CD4-positive, alpha-beta T cell (primary cell): Measurements from ENCODE around the gene CXCL16. TPM values are rescaled to one million over a fixed set of nuclear protein-coding genes. Genes with fewer than 3 reads are reported as not detected.

ENCODE experiments used
- ATAC-seq: fragments of 200-7000 bp; cut with Tn5 transposase; one replicate; pipeline ENCODE4 v1.10.0; 2022; ENCODE audit warnings: mild to moderate bottlenecking; ENCODE audit not compliant: poor library complexity
- CTCF ChIA-PET: fragments of 350-600 bp; sonication (Branson Sonifier 250); formaldehyde crosslinking; loops from one replicate; lab custom pipeline; 2021; ENCODE audit warnings: antibody characterized with exemption, inconsistent platforms; lab: Charles Lee
- POLR2A ChIA-PET: fragments of 350-600 bp; sonication (Branson Sonifier 250); formaldehyde crosslinking; loops from one replicate; lab custom pipeline; 2021; ENCODE audit warnings: antibody characterized with exemption, inconsistent platforms; lab: Charles Lee
- DNase-seq, 14 experiments: peaks; one replicate each; pipeline ENCODE4 v3.0.0-alpha.2; 2013 to 2020; ENCODE audit warnings: mixed read lengths in 2 of 14
- H3K27ac ChIP-seq, 2 donors: one replicate each; pipeline versions ENCODE4 v1.5.1 to v1.7.0; 2013; ENCODE audit warnings: low read length in 2 of 2, low read depth in 1 of 2, mild to moderate bottlenecking in 1 of 2
- H3K27me3 ChIP-seq, 2 experiments: 1 replicate in 1 of 2; 2 replicates in 1 of 2; pipeline versions ENCODE4 v1.6.1 to v1.7.0; 2013; ENCODE audit warnings: low read length in 2 of 2, control low read depth in 1 of 2, mild to moderate bottlenecking in 1 of 2, moderate library complexity in 1 of 2; ENCODE audit not compliant: insufficient read depth in 2 of 2, control insufficient read depth in 1 of 2
- H3K36me3 ChIP-seq: one replicate; pipeline ENCODE4 v1.6.1; 2013; ENCODE audit warnings: low read length, control low read depth; ENCODE audit not compliant: insufficient read depth
- H3K4me1 ChIP-seq: one replicate; pipeline ENCODE4 v1.6.1; 2013; ENCODE audit warnings: low read length, control low read depth; ENCODE audit not compliant: insufficient read depth
- H3K4me3 ChIP-seq: one replicate; pipeline ENCODE4 v1.5.1; 2013; ENCODE audit warnings: mild to moderate bottlenecking, low read length, moderate library complexity
- H3K9me3 ChIP-seq, 2 experiments: 1 replicate in 1 of 2; 2 replicates in 1 of 2; pipeline versions ENCODE4 v1.6.1 to v1.7.0; 2013; ENCODE audit warnings: low read length in 2 of 2, mild to moderate bottlenecking in 2 of 2, control low read depth in 1 of 2, moderate library complexity in 1 of 2; ENCODE audit not compliant: control insufficient read depth in 1 of 2, insufficient read depth in 1 of 2
- H3K27ac Mint-ChIP-seq: one replicate; pipeline ENCODE4 v1.8.0; 2020; ENCODE audit warnings: mixed read lengths
- H3K27me3 Mint-ChIP-seq: one replicate; pipeline ENCODE4 v1.8.0; 2021; ENCODE audit warnings: mixed read lengths
- H3K36me3 Mint-ChIP-seq: one replicate; pipeline ENCODE4 v1.8.0; 2021; ENCODE audit warnings: low read depth, mixed read lengths
- H3K4me1 Mint-ChIP-seq: one replicate; pipeline ENCODE4 v1.8.0; 2021; ENCODE audit warnings: low read depth, mixed read lengths
- H3K4me3 Mint-ChIP-seq: one replicate; pipeline ENCODE4 v1.8.0; 2020; ENCODE audit warnings: mild to moderate bottlenecking, mixed read lengths
- H3K9me3 Mint-ChIP-seq: one replicate; pipeline ENCODE4 v1.8.0; 2020; ENCODE audit warnings: mixed read lengths
- intact Hi-C, 2 experiments: fragments of 100-400 bp; cut with DNase I in 1 of 2; cut with micrococcal nuclease in 1 of 2; formaldehyde crosslinking; loops; one replicate each; pipeline versions ENCODE4 v1.15.1 to v1.9.0; 2023 to 2025; cut with DNase I, micrococcal nuclease
- total RNA-seq, 174 experiments: library from RNA in 2 of 174; stranded (reverse) in 2 of 174; gene quantifications; one replicate each; pipeline ENCODE4 v1.2.3 and lab custom pipeline; 2021 to 2026
- TF ChIP-seq, protein P1 (sequence below): fragments of 200-600 bp; IDR thresholded peaks from one replicate; pipeline ENCODE4 v1.8.0; 2022; ENCODE audit warnings: antibody characterized with exemption, mild to moderate bottlenecking

Gene CXCL16
- total RNA-seq, 2 experiments from 2014 or later = 24.8 to 25.8 TPM

DNA sequence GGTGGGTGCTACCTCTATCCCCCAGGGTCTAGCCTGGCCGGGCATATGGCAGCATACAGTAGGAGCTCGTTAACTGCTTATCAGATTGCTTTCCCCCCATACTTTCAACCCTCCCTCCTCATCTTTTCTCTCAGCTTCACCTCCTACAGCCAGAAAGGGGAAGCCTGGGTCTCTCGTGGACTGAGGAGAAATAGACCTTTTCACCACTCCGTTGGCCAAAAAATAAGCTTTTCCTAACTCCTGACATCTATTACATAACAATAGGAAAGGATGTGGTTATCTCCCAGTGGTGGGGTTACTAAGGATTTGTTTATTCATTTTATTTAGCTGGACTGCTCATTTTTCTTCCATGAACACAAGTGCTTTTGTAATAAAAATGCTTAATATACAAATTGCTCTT lies 9.0 kb upstream of the CXCL16 start:
- Mint-ChIP-seq H3K9me3 (no peaks in the 10 kb centered on the region), H3K4me1 (peaks cover 15% of the 10 kb centered on the region), H3K4me3 (no peak overlapping the region), H3K36me3 (no peaks in the 10 kb centered on the region), H3K27me3 (peaks cover 19% of the 10 kb centered on the region), H3K27ac (no peak overlapping the region)
- DNase-seq (no peak), ATAC-seq (no peak)
- H3K9me3 ChIP-seq = peaks cover 0 to 3% of the 10 kb centered on the region in 2 experiments
- no peak overlapping the region for H3K27ac ChIP-seq
- peaks cover 23% of the 10 kb centered on the region for H3K4me1 ChIP-seq
- POLR2A ChIA-PET = interaction anchor here (0.7 to 1.3 kb wide), 2 partner anchors 10 to 110 kb away, joined by 3 to 4 read pairs; partner anchors contain the start of gene ZMYND15
- TF ChIP-seq, protein P1, sequence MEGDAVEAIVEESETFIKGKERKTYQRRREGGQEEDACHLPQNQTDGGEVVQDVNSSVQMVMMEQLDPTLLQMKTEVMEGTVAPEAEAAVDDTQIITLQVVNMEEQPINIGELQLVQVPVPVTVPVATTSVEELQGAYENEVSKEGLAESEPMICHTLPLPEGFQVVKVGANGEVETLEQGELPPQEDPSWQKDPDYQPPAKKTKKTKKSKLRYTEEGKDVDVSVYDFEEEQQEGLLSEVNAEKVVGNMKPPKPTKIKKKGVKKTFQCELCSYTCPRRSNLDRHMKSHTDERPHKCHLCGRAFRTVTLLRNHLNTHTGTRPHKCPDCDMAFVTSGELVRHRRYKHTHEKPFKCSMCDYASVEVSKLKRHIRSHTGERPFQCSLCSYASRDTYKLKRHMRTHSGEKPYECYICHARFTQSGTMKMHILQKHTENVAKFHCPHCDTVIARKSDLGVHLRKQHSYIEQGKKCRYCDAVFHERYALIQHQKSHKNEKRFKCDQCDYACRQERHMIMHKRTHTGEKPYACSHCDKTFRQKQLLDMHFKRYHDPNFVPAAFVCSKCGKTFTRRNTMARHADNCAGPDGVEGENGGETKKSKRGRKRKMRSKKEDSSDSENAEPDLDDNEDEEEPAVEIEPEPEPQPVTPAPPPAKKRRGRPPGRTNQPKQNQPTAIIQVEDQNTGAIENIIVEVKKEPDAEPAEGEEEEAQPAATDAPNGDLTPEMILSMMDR = no peak
- peaks cover 0 to 5% of the 10 kb centered on the region in 2 experiments for H3K27me3 ChIP-seq
- H3K36me3 ChIP-seq = no peaks in the 10 kb centered on the region
- no peak overlapping the region for H3K4me3 ChIP-seq
- CTCF ChIA-PET = interaction anchor here (1.1 kb wide), 1 partner anchor 127 kb away, joined by 3 read pairs; no protein-coding TSS in a partner anchor
- intact Hi-C loops = no loop called here

DNA sequence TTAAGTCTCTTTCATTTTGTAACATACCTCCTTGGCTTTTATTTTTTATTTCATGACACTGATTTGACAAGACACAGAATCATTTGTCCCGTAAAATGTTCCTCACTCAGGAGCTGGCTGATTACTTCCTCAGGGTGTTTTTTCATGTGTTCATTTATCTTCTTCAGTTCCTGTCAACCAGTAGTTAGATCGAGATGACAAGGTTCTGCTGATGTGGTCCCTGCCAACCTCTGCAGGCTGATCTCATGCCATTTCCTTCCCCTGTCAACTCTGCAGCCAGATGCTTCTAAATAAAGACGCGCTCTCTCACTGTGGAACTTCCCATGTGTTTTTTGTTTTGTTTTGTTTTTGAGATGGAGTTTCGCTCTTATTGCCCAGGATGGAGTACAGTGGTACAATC lies 8.1 kb upstream of the CXCL16 start:
- no peak overlapping the region for H3K4me3 ChIP-seq
- H3K27me3 Mint-ChIP-seq = peaks cover 16% of the 10 kb centered on the region
- H3K4me3 Mint-ChIP-seq = peak overlapping the region; percentile 68
- peak overlapping the region; percentile 54 for H3K27ac Mint-ChIP-seq
- H3K4me1 Mint-ChIP-seq = peaks cover 15% of the 10 kb centered on the region
- H3K4me1 ChIP-seq = peaks cover 23% of the 10 kb centered on the region
- H3K27ac ChIP-seq = no peak overlapping the region
- H3K36me3 ChIP-seq = no peaks in the 10 kb centered on the region
- intact Hi-C loops = no loop called here
- ChIA-PET CTCF (interaction anchor here (0.6 to 1.0 kb wide), 2 partner anchors 38 to 169 kb away, joined by 3 read pairs; partner anchors contain the start of gene ARRB2), POLR2A (interaction anchor here (0.6 to 1.3 kb wide), 3 partner anchors 9 to 111 kb away, joined by 3 to 4 read pairs (median 4); partner anchors contain the start of gene ZMYND15)
- peaks cover 0 to 5% of the 10 kb centered on the region in 2 experiments for H3K27me3 ChIP-seq
- TF ChIP-seq, protein P1 = no peak
- H3K9me3 Mint-ChIP-seq = no peaks in the 10 kb centered on the region
- peak in 9 of 14 experiments; percentile 11 to 73 (median 36) for DNase-seq
- ATAC-seq = peak; percentile 96
- peaks cover 0 to 3% of the 10 kb centered on the region in 2 experiments for H3K9me3 ChIP-seq
- H3K36me3 Mint-ChIP-seq = no peaks in the 10 kb centered on the region

DNA sequence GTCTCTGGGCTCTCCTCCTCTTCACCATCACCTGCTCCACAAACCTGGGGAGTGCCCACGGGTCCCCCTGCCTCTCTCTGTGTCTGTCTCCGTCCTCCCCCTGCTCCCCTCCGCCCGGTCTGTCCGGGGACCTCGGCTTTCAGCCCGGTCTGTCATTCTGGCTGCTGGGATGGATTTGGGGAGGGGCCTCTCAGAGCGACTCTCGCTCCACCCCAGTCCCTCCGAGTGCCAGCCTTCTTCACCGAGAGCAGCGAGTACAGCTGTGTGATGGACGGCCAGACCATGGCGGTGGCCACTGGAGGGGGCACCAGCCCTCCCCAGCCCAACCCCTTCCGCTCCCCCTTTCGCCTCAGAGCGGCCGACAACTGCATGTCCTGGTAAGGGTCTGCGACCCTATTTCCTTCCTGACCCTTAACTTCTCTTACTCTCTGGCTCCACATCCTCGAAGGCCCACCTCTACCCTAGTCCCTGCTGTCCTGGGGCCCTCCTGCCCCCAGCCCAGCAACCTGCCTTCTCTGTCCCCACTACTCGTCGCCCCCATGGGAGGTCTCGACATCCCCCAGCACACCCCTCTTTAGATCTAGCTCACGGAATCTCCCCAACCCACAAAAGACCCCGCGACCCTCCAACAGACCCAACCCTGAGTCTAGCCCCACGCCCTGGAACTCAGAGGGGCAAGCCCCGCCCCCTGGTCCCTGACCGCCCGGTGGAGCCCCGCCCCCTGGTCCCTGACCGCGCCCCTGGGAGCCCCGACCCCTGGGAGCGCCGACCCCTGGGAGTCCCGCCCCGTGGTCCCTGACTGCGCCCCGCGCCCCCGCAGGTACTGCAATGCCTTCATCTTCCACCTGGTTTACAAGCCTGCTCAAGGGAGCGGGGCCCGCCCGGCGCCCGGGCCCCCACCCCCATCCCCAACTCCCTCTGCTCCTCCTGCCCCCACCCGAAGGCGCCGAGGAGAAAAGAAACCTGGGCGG lies 5.6 kb upstream of the CXCL16 start:
- Mint-ChIP-seq H3K9me3 (no peaks in the 10 kb centered on the region), H3K27ac (no peak overlapping the region), H3K27me3 (peaks cover 24% of the 10 kb centered on the region), H3K36me3 (no peaks in the 10 kb centered on the region), H3K4me1 (peaks cover 18% of the 10 kb centered on the region), H3K4me3 (peak overlapping the region; percentile 46)
- ATAC-seq (no peak), DNase-seq (no peak)
- intact Hi-C loops = no loop called here
- no peak overlapping the region for H3K27ac ChIP-seq
- H3K4me3 ChIP-seq = no peak overlapping the region
- TF ChIP-seq, protein P1 = no peak
- CTCF ChIA-PET = interaction anchor here (2.8 kb wide), 1 partner anchor 36 kb away, joined by 7 read pairs; the partner anchor contains the start of gene ARRB2
- H3K27me3 ChIP-seq = peaks cover 5 to 11% of the 10 kb centered on the region in 2 experiments
- POLR2A ChIA-PET = no interaction called here
- H3K36me3 ChIP-seq = no peaks in the 10 kb centered on the region
- peaks cover 29% of the 10 kb centered on the region for H3K4me1 ChIP-seq
- H3K9me3 ChIP-seq = peaks cover 0 to 4% of the 10 kb centered on the region in 2 experiments
